Measurements from ENCODE around the gene DDC.

DNA sequence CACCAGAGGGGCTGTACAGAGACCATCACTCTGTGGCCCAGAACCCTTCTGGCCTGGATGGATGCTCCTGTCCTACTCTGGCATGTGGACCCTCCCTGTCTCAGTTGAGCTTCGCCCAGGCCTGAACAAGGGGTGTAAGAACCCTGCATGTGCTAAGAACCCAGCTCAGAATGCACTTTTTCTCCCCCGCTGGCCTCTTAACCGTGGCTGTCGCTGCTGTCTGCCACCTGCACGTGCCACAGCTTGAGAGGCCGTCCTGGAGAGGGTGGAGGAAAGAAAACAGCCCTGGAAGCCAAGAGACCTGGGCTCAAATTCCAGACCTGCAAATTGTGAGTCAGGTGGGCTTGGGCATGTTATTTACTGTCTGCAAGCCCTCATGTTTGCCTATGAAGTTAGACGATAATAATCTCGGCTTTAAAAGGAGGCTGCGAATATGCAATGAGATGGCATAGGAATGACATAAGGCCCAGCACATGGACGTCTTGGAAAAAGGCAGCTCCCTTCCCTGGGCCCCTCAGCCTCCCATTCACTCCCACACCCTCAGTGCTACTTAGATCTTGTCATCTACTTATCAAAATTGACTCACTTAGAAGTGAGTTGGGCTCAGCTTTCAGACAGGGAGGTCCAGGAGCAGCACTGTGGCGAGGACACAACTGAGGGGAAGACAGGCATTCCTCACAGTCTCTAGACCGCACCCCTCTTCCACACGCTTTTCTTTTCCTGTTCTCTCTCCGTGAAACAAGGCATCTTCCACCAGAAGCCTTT is 146.5 kb downstream of the DDC start:
- TF ChIP-seq CTCF (IDR thresholded peaks at IDR 0.05) (no peak), POLR2A (IDR thresholded peaks at IDR 0.05) (no peak)

All from esophagus squamous epithelium (tissue), 4 donors.